Astrocyte (in vitro differentiated cells and primary cell): ENCODE measurements around the gene SMIM43. TPM values are rescaled to one million over a fixed set of nuclear protein-coding genes. Genes with fewer than 3 reads are reported as not detected.
"Not testable (repeated sequence)": the region's sequence is repeated elsewhere in the genome, so short reads cannot be mapped to it uniquely, and the experiment has no call there.

Experiments
- DNase-seq: peaks from one replicate; pipeline ENCODE4 v3.0.0-alpha.2; 2010; ENCODE audit warnings: low read depth
- FAIRE-seq: peaks from 2 replicates; lab custom pipeline; 2011; peaks lifted over from hg19 to GRCh38; lab: Jason Lieb, UNC
- H2AFZ ChIP-seq: 2 replicates; pipeline ENCODE4 v1.6.0; 2012; ENCODE audit warnings: low read depth, low read length, inconsistent platforms
- H3K27ac ChIP-seq: 2 replicates; pipeline ENCODE4 v1.5.1; 2011; ENCODE audit warnings: low read depth, low read length, inconsistent platforms
- H3K27me3 ChIP-seq: 2 replicates; pipeline ENCODE4 v1.6.0; 2011; ENCODE audit warnings: low read length, inconsistent platforms; ENCODE audit not compliant: insufficient read depth
- H3K36me3 ChIP-seq: 2 replicates; pipeline ENCODE4 v1.5.1; 2011; ENCODE audit warnings: low read length, inconsistent platforms; ENCODE audit not compliant: insufficient read depth
- H3K4me1 ChIP-seq: 2 replicates; pipeline ENCODE4 v1.5.1; 2011; ENCODE audit warnings: low read length, inconsistent platforms; ENCODE audit not compliant: insufficient read depth
- H3K4me2 ChIP-seq: 2 replicates; pipeline ENCODE4 v1.6.0; 2012; ENCODE audit warnings: low read length, inconsistent platforms
- H3K4me3 ChIP-seq: 2 replicates; pipeline ENCODE4 v1.5.1; 2011; ENCODE audit warnings: low read depth, mild to moderate bottlenecking, low read length, inconsistent platforms; ENCODE audit not compliant: insufficient read depth
- H3K79me2 ChIP-seq: 2 replicates; pipeline ENCODE4 v1.6.0; 2012; ENCODE audit warnings: mild to moderate bottlenecking, low read length, inconsistent platforms; ENCODE audit not compliant: insufficient read depth
- H3K9ac ChIP-seq: 2 replicates; pipeline ENCODE4 v1.6.0; 2012; ENCODE audit warnings: mild to moderate bottlenecking, low read length, inconsistent platforms
- H3K9me3 ChIP-seq: 2 replicates; pipeline ENCODE4 v1.5.1; 2012; ENCODE audit warnings: low read depth, mild to moderate bottlenecking, low read length, inconsistent platforms; ENCODE audit not compliant: insufficient read depth
- H4K20me1 ChIP-seq: 2 replicates; pipeline ENCODE4 v1.6.0; 2012; ENCODE audit warnings: low read length, inconsistent platforms; ENCODE audit not compliant: insufficient read depth
- H3K27ac Mint-ChIP-seq: one replicate; pipeline ENCODE4 v1.8.0; 2021; ENCODE audit warnings: mild to moderate bottlenecking, mixed read lengths; ENCODE audit not compliant: unreplicated experiment
- H3K27me3 Mint-ChIP-seq: one replicate; pipeline ENCODE4 v1.8.0; 2021; ENCODE audit warnings: low read depth, mixed read lengths; ENCODE audit not compliant: unreplicated experiment
- H3K36me3 Mint-ChIP-seq: one replicate; pipeline ENCODE4 v1.8.0; 2021; ENCODE audit warnings: low read depth, mixed read lengths; ENCODE audit not compliant: unreplicated experiment
- H3K4me1 Mint-ChIP-seq: one replicate; pipeline ENCODE4 v1.8.0; 2021; ENCODE audit warnings: low read depth, mixed read lengths; ENCODE audit not compliant: unreplicated experiment
- H3K4me3 Mint-ChIP-seq: one replicate; pipeline ENCODE4 v1.8.0; 2021; ENCODE audit warnings: mild to moderate bottlenecking, moderate library complexity, mixed read lengths; ENCODE audit not compliant: unreplicated experiment
- H3K9me3 Mint-ChIP-seq: one replicate; pipeline ENCODE4 v1.8.0; 2021; ENCODE audit warnings: mild to moderate bottlenecking, mixed read lengths; ENCODE audit not compliant: unreplicated experiment
- EZH2 ChIP-seq: IDR thresholded peaks from 2 replicates; pipeline ENCODE4 v1.6.1; 2012; ENCODE audit warnings: mild to moderate bottlenecking, low read length, inconsistent platforms; ENCODE audit not compliant: insufficient read depth
- total RNA-seq: library from RNA; stranded (reverse); gene quantifications from 2 replicates; pipeline ENCODE4 v1.2.1, GENCODE V29; 2021
- TF ChIP-seq, protein P1 (sequence below): IDR thresholded peaks from 2 replicates; pipeline ENCODE4 v1.5.1; 2011; ENCODE audit warnings: low read depth, mild to moderate bottlenecking, inconsistent platforms, low read length, moderate library complexity; ENCODE audit not compliant: insufficient read depth

Gene SMIM43
- total RNA-seq, 1 donor from 2014 or later: not detected

GRCh38 chr4:121733942-121734341 lies 31.0 kb downstream of the SMIM43 start:
- Mint-ChIP-seq H3K4me3 (no peak overlapping the region), H3K27me3 (no peaks in the 10 kb centered on the region), H3K4me1 (peaks cover 14% of the 10 kb centered on the region), H3K27ac (no peak overlapping the region), H3K9me3 (no peaks in the 10 kb centered on the region), H3K36me3 (no peaks in the 10 kb centered on the region)
- Histone ChIP-seq H4K20me1 (no peaks in the 10 kb centered on the region), H3K4me1 (peaks cover under 1% of the 10 kb centered on the region), H3K9ac (no peak overlapping the region), H3K27ac (no peak overlapping the region), H3K9me3 (no peaks in the 10 kb centered on the region), H3K4me3 (no peak overlapping the region), H3K79me2 (no peaks in the 10 kb centered on the region), H3K36me3 (no peaks in the 10 kb centered on the region), H3K27me3 (no peaks in the 10 kb centered on the region), H3K4me2 (no peak overlapping the region), H2AFZ (no peak overlapping the region)
- DNase-seq: no peak
- TF ChIP-seq, protein P1, sequence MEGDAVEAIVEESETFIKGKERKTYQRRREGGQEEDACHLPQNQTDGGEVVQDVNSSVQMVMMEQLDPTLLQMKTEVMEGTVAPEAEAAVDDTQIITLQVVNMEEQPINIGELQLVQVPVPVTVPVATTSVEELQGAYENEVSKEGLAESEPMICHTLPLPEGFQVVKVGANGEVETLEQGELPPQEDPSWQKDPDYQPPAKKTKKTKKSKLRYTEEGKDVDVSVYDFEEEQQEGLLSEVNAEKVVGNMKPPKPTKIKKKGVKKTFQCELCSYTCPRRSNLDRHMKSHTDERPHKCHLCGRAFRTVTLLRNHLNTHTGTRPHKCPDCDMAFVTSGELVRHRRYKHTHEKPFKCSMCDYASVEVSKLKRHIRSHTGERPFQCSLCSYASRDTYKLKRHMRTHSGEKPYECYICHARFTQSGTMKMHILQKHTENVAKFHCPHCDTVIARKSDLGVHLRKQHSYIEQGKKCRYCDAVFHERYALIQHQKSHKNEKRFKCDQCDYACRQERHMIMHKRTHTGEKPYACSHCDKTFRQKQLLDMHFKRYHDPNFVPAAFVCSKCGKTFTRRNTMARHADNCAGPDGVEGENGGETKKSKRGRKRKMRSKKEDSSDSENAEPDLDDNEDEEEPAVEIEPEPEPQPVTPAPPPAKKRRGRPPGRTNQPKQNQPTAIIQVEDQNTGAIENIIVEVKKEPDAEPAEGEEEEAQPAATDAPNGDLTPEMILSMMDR: no peak
- no peak for TF ChIP-seq EZH2
- no peak for FAIRE-seq

DNA sequence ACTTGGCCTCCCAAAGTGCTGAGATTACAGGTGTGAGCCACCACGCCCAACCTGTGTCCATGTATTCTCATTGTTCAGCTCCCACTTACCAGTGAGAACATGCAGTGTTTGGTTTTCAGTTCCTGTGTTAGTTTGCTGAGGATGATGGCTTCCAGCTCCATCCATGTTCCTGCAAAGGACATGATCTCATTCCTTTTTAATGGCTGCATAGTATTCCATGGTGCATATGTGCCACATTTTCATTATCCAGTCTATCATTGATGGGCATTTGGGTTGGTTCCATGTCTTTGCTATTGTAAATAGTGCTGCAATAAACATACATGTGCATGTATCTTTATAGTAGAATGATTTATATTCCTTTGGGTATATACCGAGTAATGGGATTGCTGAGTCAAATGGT lies 35.2 kb downstream of the SMIM43 start:
- not testable (repeated sequence) for H3K27me3 Mint-ChIP-seq, H3K27ac ChIP-seq, H3K9me3 ChIP-seq, H3K4me3 Mint-ChIP-seq, H3K9me3 Mint-ChIP-seq, H3K36me3 ChIP-seq, DNase-seq, H3K4me3 ChIP-seq, H2AFZ ChIP-seq, H3K9ac ChIP-seq, H3K36me3 Mint-ChIP-seq, H3K27me3 ChIP-seq, H3K27ac Mint-ChIP-seq, H3K4me2 ChIP-seq, FAIRE-seq, H3K79me2 ChIP-seq, H4K20me1 ChIP-seq
- H3K4me1 Mint-ChIP-seq: peaks cover 40% of the 10 kb centered on the region
- peaks cover 23% of the 10 kb centered on the region for H3K4me1 ChIP-seq

DNA sequence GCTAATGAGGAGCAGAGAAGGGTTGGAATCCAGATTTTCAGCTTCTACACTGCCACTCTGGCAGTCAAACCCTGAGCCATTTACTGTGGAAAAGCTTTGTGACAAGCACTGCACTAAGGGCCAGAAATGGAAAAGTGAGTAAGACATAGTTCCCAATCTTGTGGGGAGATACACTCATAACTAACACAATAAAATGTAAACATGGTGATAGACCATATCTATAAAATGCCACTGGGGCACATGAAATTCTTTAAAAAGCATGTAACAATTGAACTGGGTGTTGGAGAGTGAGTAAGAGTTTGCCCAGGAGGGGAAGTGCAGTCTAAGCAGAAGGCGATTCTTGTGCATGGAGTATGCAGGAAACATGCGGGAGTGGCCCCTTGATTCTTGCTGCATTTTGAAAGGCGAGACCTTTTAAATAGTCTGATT lies 36.2 kb downstream of the SMIM43 start:
- H3K4me3 ChIP-seq: no peak overlapping the region
- H4K20me1 ChIP-seq: no peaks in the 10 kb centered on the region
- TF ChIP-seq, protein P1: no peak
- TF ChIP-seq EZH2: no peak
- no peaks in the 10 kb centered on the region for H3K79me2 ChIP-seq
- H3K9me3 Mint-ChIP-seq: no peaks in the 10 kb centered on the region
- peak overlapping the region; percentile 71 for H3K9ac ChIP-seq
- no peaks in the 10 kb centered on the region for H3K27me3 Mint-ChIP-seq
- peaks cover 23% of the 10 kb centered on the region for H3K4me1 ChIP-seq
- H2AFZ ChIP-seq: no peak overlapping the region
- H3K4me1 Mint-ChIP-seq: peaks cover 38% of the 10 kb centered on the region
- DNase-seq (peak; percentile 90), FAIRE-seq (peak; percentile 69)
- H3K4me2 ChIP-seq: peak overlapping the region; percentile 62
- H3K4me3 Mint-ChIP-seq: no peak overlapping the region
- peak overlapping the region; percentile 2 for H3K27ac Mint-ChIP-seq
- no peaks in the 10 kb centered on the region for H3K36me3 ChIP-seq
- H3K9me3 ChIP-seq: no peaks in the 10 kb centered on the region
- H3K36me3 Mint-ChIP-seq: no peaks in the 10 kb centered on the region
- no peaks in the 10 kb centered on the region for H3K27me3 ChIP-seq
- peak overlapping the region; percentile 90 for H3K27ac ChIP-seq
